ENCODE measurements around the gene SH3GL1. TPM values are rescaled to one million over a fixed set of nuclear protein-coding genes. Genes with fewer than 3 reads are reported as not detected.
A peak's percentile ranks its signal among the peaks of the same experiment; 100 is the strongest.

SH3GL1 gene
- total and polyA plus RNA-seq, 5 experiments from 2014 or later: 11.8 to 38.6 (median 20.4) TPM

GRCh38 chr19:4390017-4390566, 10.3 kb downstream of the SH3GL1 start:
- H3K4me3 Mint-ChIP-seq: peak overlapping the region in 8 of 10 donors; percentile 26 to 81 (median 52)
- POLR2A ChIA-PET: interaction anchor here (0.6 to 1.7 kb wide), 3 partner anchors 10 to 86 kb away, joined by 4 to 7 read pairs (median 4); partner anchors contain the start of gene SH3GL1
- peaks cover 0 to 31% (median 0%) of the 10 kb centered on the region in 3 donors for H3K36me3 Mint-ChIP-seq
- H3K27ac Mint-ChIP-seq: peak overlapping the region; percentile 41 to 95 (median 80)
- peaks cover 19 to 66% (median 37%) of the 10 kb centered on the region in 4 donors for H3K4me1 Mint-ChIP-seq
- peak in 1 of 2 donors; percentile 22 for ATAC-seq
- DNase-seq: peak in 1 of 10 donors; percentile 18
- H3K27me3 Mint-ChIP-seq: no peaks in the 10 kb centered on the region
- no peaks in the 10 kb centered on the region for H3K9me3 Mint-ChIP-seq

GRCh38 chr19:4389511-4390016, 10.8 kb downstream of the SH3GL1 start:
- DNase-seq: peak in 1 of 10 donors; percentile 52
- POLR2A ChIA-PET: interaction anchor here (0.6 kb wide), 1 partner anchor 601 kb away, joined by 4 read pairs; no protein-coding TSS in a partner anchor

GRCh38 chr19:4389064-4389375, 11.3 kb downstream of the SH3GL1 start:
- ATAC-seq (no peak), DNase-seq (no peak)
- Mint-ChIP-seq H3K27me3 (no peaks in the 10 kb centered on the region), H3K4me1 (peaks cover 13 to 56% (median 28%) of the 10 kb centered on the region in 4 donors), H3K9me3 (no peaks in the 10 kb centered on the region), H3K36me3 (peaks cover 0 to 25% (median 0%) of the 10 kb centered on the region in 3 donors), H3K4me3 (peak overlapping the region in 1 of 10 donors; percentile 26), H3K27ac (peak overlapping the region in 3 of 10 donors; percentile 55 to 90 (median 78))
- POLR2A ChIA-PET: interaction anchor here (0.6 kb wide), 1 partner anchor 600 kb away, joined by 4 read pairs; no protein-coding TSS in a partner anchor

More at GRCh38 chr19:4389511-4390016, 10.8 kb downstream of the SH3GL1 start:
- Mint-ChIP-seq H3K4me1 (peaks cover 17 to 61% (median 33%) of the 10 kb centered on the region in 4 donors), H3K27ac (peak overlapping the region in 3 of 10 donors; percentile 41 to 83 (median 73)), H3K36me3 (peaks cover 0 to 27% (median 0%) of the 10 kb centered on the region in 3 donors), H3K4me3 (no peak overlapping the region), H3K9me3 (no peaks in the 10 kb centered on the region), H3K27me3 (no peaks in the 10 kb centered on the region)
- ATAC-seq: no peak

GRCh38 chr19:4388337-4389063, 11.8 kb downstream of the SH3GL1 start:
- Mint-ChIP-seq H3K27ac (peak overlapping the region in 6 of 10 donors; percentile 27 to 78 (median 45)), H3K4me3 (no peak overlapping the region), H3K4me1 (peaks cover 11 to 58% (median 24%) of the 10 kb centered on the region in 4 donors), H3K9me3 (no peaks in the 10 kb centered on the region), H3K27me3 (no peaks in the 10 kb centered on the region), H3K36me3 (peaks cover 0 to 26% (median 0%) of the 10 kb centered on the region in 3 donors)
- no peak for ATAC-seq
- POLR2A ChIA-PET: no interaction called here
- DNase-seq: no peak

GRCh38 chr19:4386041-4386782, 14.1 kb downstream of the SH3GL1 start:
- ATAC-seq: no peak
- POLR2A ChIA-PET: interaction anchor here (0.6 kb wide), 1 partner anchor 95 kb away, joined by 3 read pairs; no protein-coding TSS in a partner anchor
- no peak for DNase-seq
- H3K36me3 Mint-ChIP-seq: peaks cover 0 to 28% (median 0%) of the 10 kb centered on the region in 3 donors
- H3K9me3 Mint-ChIP-seq: no peaks in the 10 kb centered on the region
- peak overlapping the region in 2 of 10 donors; percentile 38 to 75 for H3K27ac Mint-ChIP-seq
- H3K27me3 Mint-ChIP-seq: no peaks in the 10 kb centered on the region
- no peak overlapping the region for H3K4me3 Mint-ChIP-seq
- H3K4me1 Mint-ChIP-seq: peaks cover 15 to 51% (median 28%) of the 10 kb centered on the region in 4 donors

GRCh38 chr19:4385291-4386040, 14.9 kb downstream of the SH3GL1 start:
- Mint-ChIP-seq H3K36me3 (peaks cover 0 to 25% (median 0%) of the 10 kb centered on the region in 3 donors), H3K4me1 (peaks cover 19 to 51% (median 29%) of the 10 kb centered on the region in 4 donors), H3K9me3 (no peaks in the 10 kb centered on the region), H3K27me3 (no peaks in the 10 kb centered on the region), H3K27ac (peak overlapping the region in 1 of 10 donors; percentile 72), H3K4me3 (no peak overlapping the region)
- ATAC-seq (no peak), DNase-seq (no peak)
- POLR2A ChIA-PET: interaction anchor here (0.6 kb wide), 1 partner anchor 95 kb away, joined by 3 read pairs; no protein-coding TSS in a partner anchor

- Mint-ChIP-seq H3K27ac (peak overlapping the region; percentile 91 to 99 (median 94)), H3K36me3 (peaks cover 0 to 4% (median 0%) of the 10 kb centered on the region in 3 donors), H3K27me3 (no peaks in the 10 kb centered on the region), H3K4me3 (peak overlapping the region; percentile 70 to 94 (median 84)), H3K9me3 (no peaks in the 10 kb centered on the region), H3K4me1 (peaks cover 34 to 71% (median 54%) of the 10 kb centered on the region in 4 donors)
- peak; percentile 81 to 88 for ATAC-seq
- peak; percentile 33 to 81 (median 58) for DNase-seq
- POLR2A ChIA-PET: interaction anchor here (0.9 to 3.6 kb wide), 3 partner anchors 10 to 22 kb away, joined by 4 to 17 read pairs (median 4); partner anchors contain the start of gene CHAF1A
Measured at GRCh38 chr19:4380254-4380727, 20.1 kb downstream of the SH3GL1 start.

GRCh38 chr19:4379383-4380253, 20.7 kb downstream of the SH3GL1 start:
- Mint-ChIP-seq H3K36me3 (peaks cover 0 to 4% (median 0%) of the 10 kb centered on the region in 3 donors), H3K9me3 (no peaks in the 10 kb centered on the region), H3K27ac (peak overlapping the region; percentile 91 to 99 (median 95)), H3K27me3 (no peaks in the 10 kb centered on the region), H3K4me3 (peak overlapping the region; percentile 70 to 94 (median 84)), H3K4me1 (peaks cover 34 to 68% (median 55%) of the 10 kb centered on the region in 4 donors)
- ATAC-seq (peak; percentile 54 to 57), DNase-seq (peak in 7 of 10 donors; percentile 19 to 51 (median 41))
- POLR2A ChIA-PET: interaction anchor here (0.6 to 3.6 kb wide), 4 partner anchors 9 to 611 kb away, joined by 3 to 17 read pairs (median 4); partner anchors contain the start of gene CHAF1A

- Mint-ChIP-seq H3K4me1 (peaks cover 36 to 69% (median 59%) of the 10 kb centered on the region in 4 donors), H3K4me3 (peak overlapping the region; percentile 42 to 94 (median 84)), H3K27me3 (no peaks in the 10 kb centered on the region), H3K27ac (peak overlapping the region; percentile 14 to 99 (median 94)), H3K9me3 (no peaks in the 10 kb centered on the region), H3K36me3 (peaks cover 0 to 6% (median 0%) of the 10 kb centered on the region in 3 donors)
- DNase-seq (no peak), ATAC-seq (no peak)
- POLR2A ChIA-PET: interaction anchor here (3.6 kb wide), 1 partner anchor 8 kb away, joined by 17 read pairs; no protein-coding TSS in a partner anchor
Measured at GRCh38 chr19:4378886-4379285, 21.5 kb downstream of the SH3GL1 start.

GRCh38 chr19:4376991-4377781, 23.2 kb downstream of the SH3GL1 start:
- Mint-ChIP-seq H3K27me3 (no peaks in the 10 kb centered on the region), H3K4me3 (peak overlapping the region in 2 of 10 donors; percentile 4 to 38), H3K4me1 (peaks cover 38 to 76% (median 65%) of the 10 kb centered on the region in 4 donors), H3K36me3 (peaks cover 0 to 4% (median 0%) of the 10 kb centered on the region in 3 donors), H3K27ac (peak overlapping the region; percentile 47 to 88 (median 74)), H3K9me3 (no peaks in the 10 kb centered on the region)
- DNase-seq (no peak), ATAC-seq (no peak)
- POLR2A ChIA-PET: no interaction called here
